GM12865 (cell line): Measurements from ENCODE around the gene ARHGEF38.

Experiments
- DNase-seq: peaks from one replicate; pipeline ENCODE4 v3.0.0; 2010; ENCODE audit warnings: low read depth
- H3K4me3 ChIP-seq: 2 replicates; pipeline ENCODE4 v1.5.1; 2011; ENCODE audit warnings: mild to moderate bottlenecking, low read depth, low read length, control low read depth
- CTCF ChIP-seq: IDR thresholded peaks from 2 replicates; pipeline ENCODE4 v1.5.1; 2011; ENCODE audit warnings: low read length, control low read depth, low read depth, inconsistent platforms; ENCODE audit not compliant: insufficient read depth; ENCODE audit errors: missing control alignments

Gene ARHGEF38

GRCh38 chr4:105543881-105544280 is 8.5 kb upstream of the ARHGEF38 start:
- TF ChIP-seq CTCF, result no peak
- no peak overlapping the region for H3K4me3 ChIP-seq
- DNase-seq, result no peak

GRCh38 chr4:105544520-105545286 is 7.7 kb upstream of the ARHGEF38 start:
- DNase-seq, result no peak
- TF ChIP-seq CTCF, result no peak
- H3K4me3 ChIP-seq, result no peak overlapping the region

- H3K4me3 ChIP-seq, result no peak overlapping the region
- TF ChIP-seq CTCF, result no peak
- DNase-seq, result no peak
Observed at GRCh38 chr4:105546086-105546485, 6.3 kb upstream of the ARHGEF38 start.

GRCh38 chr4:105547769-105548168 is 4.7 kb upstream of the ARHGEF38 start:
- no peak for DNase-seq
- H3K4me3 ChIP-seq, result no peak overlapping the region
- no peak for TF ChIP-seq CTCF

- no peak for DNase-seq
- no peak overlapping the region for H3K4me3 ChIP-seq
- no peak for TF ChIP-seq CTCF
Observed at GRCh38 chr4:105548483-105548882, 3.9 kb upstream of the ARHGEF38 start.

- TF ChIP-seq CTCF, result no peak
- no peak for DNase-seq
- H3K4me3 ChIP-seq, result no peak overlapping the region
Observed at GRCh38 chr4:105550641-105551040, 1.8 kb upstream of the ARHGEF38 start.

- no peak for DNase-seq
- H3K4me3 ChIP-seq, result no peak overlapping the region
- no peak for TF ChIP-seq CTCF
Observed at GRCh38 chr4:105555409-105555808, 3.0 kb downstream of the ARHGEF38 start.
